G401 (cell line): ENCODE data around the gene CXCR5. TPM values are rescaled to one million over a fixed set of nuclear protein-coding genes. Genes with fewer than 3 reads are reported as not detected.

Source experiments
- DNase-seq: peaks from one replicate; pipeline ENCODE4 v3.0.0-alpha.2; 2015; ENCODE audit warnings: low spot score
- in situ Hi-C: cut with HindIII; loops from 2 replicates; pipeline ENCODE4 v1.10.0; 2016; ENCODE audit warnings: low sequenced_read_pairs, mixed read lengths
- total RNA-seq: library from RNA; depleted of rRNA; stranded (reverse); fragments of >200 nt; shearing (Covaris generic); gene quantifications from 2 replicates; pipeline ENCODE4 v1.2.3, GENCODE V29; 2014; rRNA removed

CXCR5 gene
- total RNA-seq, 1 experiment from 2014 or later, result not detected

GRCh38 chr11:118938491-118939403 lies 55.1 kb downstream of the CXCR5 start:
- in situ Hi-C loops, result no loop called here
- no peak for DNase-seq

GRCh38 chr11:118939404-118939915 lies 55.8 kb downstream of the CXCR5 start:
- in situ Hi-C loops, result no loop called here
- DNase-seq, result no peak

DNA sequence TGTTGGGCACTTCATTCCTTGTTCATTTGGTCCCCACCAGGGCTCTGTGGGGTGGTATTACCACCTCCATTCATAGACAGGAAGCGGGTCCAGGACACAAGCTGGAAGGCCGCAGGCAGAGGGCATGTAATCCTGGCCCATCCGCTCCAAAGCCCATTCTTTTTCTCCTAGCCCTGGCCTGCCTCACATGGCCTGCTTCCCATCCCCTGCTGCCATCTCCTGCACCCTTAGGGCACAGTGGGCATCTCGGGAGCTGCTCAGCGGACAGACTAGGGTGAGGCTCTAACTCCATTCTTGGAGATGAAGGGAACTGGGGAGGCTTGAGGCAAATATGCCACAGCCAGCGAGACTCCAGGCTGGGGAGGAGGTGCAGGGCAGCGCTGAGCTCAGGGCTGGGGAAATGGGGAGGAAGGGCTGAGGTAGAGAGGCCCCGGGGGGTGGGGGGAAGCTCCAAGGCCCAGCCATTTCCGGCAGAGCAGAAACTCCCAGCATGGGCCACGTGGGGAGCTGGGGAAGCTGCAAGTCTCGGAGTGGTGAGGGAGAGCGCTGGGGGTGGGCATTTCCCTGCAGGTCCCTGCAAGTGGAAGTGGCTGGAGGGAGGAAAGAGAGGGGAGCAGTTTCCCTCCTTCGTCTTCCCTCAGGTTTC lies 56.4 kb downstream of the CXCR5 start:
- in situ Hi-C loops, result no loop called here
- no peak for DNase-seq

GRCh38 chr11:118947091-118947490 lies 63.4 kb downstream of the CXCR5 start:
- in situ Hi-C loops, result no loop called here
- DNase-seq, result no peak

Other genes with a start within 250 kb of the CXCR5 start
- not detected in 2 replicates for gene TREH, start 204.2 kb upstream of the CXCR5 start, total RNA-seq
- 51.7 and 82.5 TPM in 2 replicates for gene DDX6, start 92.7 kb upstream of the CXCR5 start, total RNA-seq
- 10.2 and 13.4 TPM in 2 replicates for gene BCL9L, start 42.0 kb downstream of the CXCR5 start, total RNA-seq
- gene UPK2, start 72.4 kb downstream of the CXCR5 start, total RNA-seq, result not detected in 2 replicates
- gene FOXR1, start 87.9 kb downstream of the CXCR5 start, total RNA-seq, result not detected in 2 replicates
- gene CENATAC, start 114.2 kb downstream of the CXCR5 start, total RNA-seq, result 30.4 and 34.0 TPM in 2 replicates
- gene RPS25, start 134.5 kb downstream of the CXCR5 start, total RNA-seq, result 2,429 and 3,013 TPM in 2 replicates
- 97.7 and 110 TPM in 2 replicates for gene TRAPPC4, start 134.9 kb downstream of the CXCR5 start, total RNA-seq
- 9.9 and 15.5 TPM in 2 replicates for gene SLC37A4, start 147.0 kb downstream of the CXCR5 start, total RNA-seq
- 152 and 205 TPM in 2 replicates for gene HYOU1, start 173.3 kb downstream of the CXCR5 start, total RNA-seq
- 19.9 and 21.0 TPM in 2 replicates for gene VPS11, start 183.9 kb downstream of the CXCR5 start, total RNA-seq
- gene HMBS, start 201.0 kb downstream of the CXCR5 start, total RNA-seq, result 63.6 and 87.0 TPM in 2 replicates
- gene DPAGT1, start 218.0 kb downstream of the CXCR5 start, total RNA-seq, result 4.0 and 4.7 TPM in 2 replicates
- 4.6 and 5.8 TPM in 2 replicates for gene C2CD2L, start 223.5 kb downstream of the CXCR5 start, total RNA-seq
- 18.5 and 22.4 TPM in 2 replicates for gene HINFP, start 237.7 kb downstream of the CXCR5 start, total RNA-seq